Naive thymus-derived CD4-positive, alpha-beta T cell (primary cell): Measurements from ENCODE around the gene PRKAR1A. TPM values are rescaled to one million over a fixed set of nuclear protein-coding genes. Genes with fewer than 3 reads are reported as not detected.

Source experiments
- ATAC-seq: fragments of 150-1000 bp; cut with Tn5 transposase; 2 replicates; pipeline ENCODE4 v1.10.0; 2021; ENCODE audit warnings: mild to moderate bottlenecking, moderate library complexity
- CTCF ChIA-PET: fragments of 350-600 bp; sonication (Branson Sonifier 250); formaldehyde crosslinking; loops from one replicate; lab custom pipeline; 2021; ENCODE audit warnings: antibody characterized with exemption; lab: Charles Lee
- POLR2A ChIA-PET: fragments of 350-600 bp; sonication (Branson Sonifier 250); formaldehyde crosslinking; loops from one replicate; lab custom pipeline; 2021; ENCODE audit warnings: antibody characterized with exemption, inconsistent platforms; lab: Charles Lee
- DNase-seq, 9 donors: peaks; one replicate each; pipeline versions ENCODE4 v3.0.0 to v3.0.0-alpha.2; 2020 to 2022; ENCODE audit warnings: mixed read lengths in 1 of 9
- H3K27ac ChIP-seq: one replicate; pipeline ENCODE4 v1.7.0; 2013; ENCODE audit warnings: mild to moderate bottlenecking, low read depth, low read length, moderate library complexity
- H3K27me3 ChIP-seq, 2 donors: one replicate each; pipeline ENCODE4 v1.7.0; 2013; ENCODE audit warnings: low read length in 2 of 2, mild to moderate bottlenecking in 2 of 2, moderate library complexity in 2 of 2; ENCODE audit not compliant: control insufficient read depth in 2 of 2, insufficient read depth in 2 of 2
- H3K36me3 ChIP-seq, 3 experiments: 1 replicate in 2 of 3; 2 replicates in 1 of 3; pipeline ENCODE4 v1.7.0; 2013; ENCODE audit warnings: low read length in 3 of 3, mild to moderate bottlenecking in 3 of 3, moderate library complexity in 1 of 3; ENCODE audit not compliant: insufficient read depth in 3 of 3, control insufficient read depth in 2 of 3
- H3K4me1 ChIP-seq, 2 donors: one replicate each; pipeline ENCODE4 v1.7.0; 2013; ENCODE audit warnings: low read length in 2 of 2, mild to moderate bottlenecking in 2 of 2, moderate library complexity in 1 of 2; ENCODE audit not compliant: control insufficient read depth in 2 of 2, insufficient read depth in 2 of 2
- H3K4me3 ChIP-seq: 2 replicates; pipeline ENCODE4 v1.7.0; 2013; ENCODE audit warnings: mild to moderate bottlenecking, low read length
- H3K9me3 ChIP-seq, 3 experiments: 1 replicate in 2 of 3; 2 replicates in 1 of 3; pipeline ENCODE4 v1.7.0; 2013; ENCODE audit warnings: low read length in 3 of 3; ENCODE audit not compliant: control insufficient read depth in 2 of 3
- H3K27ac Mint-ChIP-seq, 9 donors: one replicate each; pipeline ENCODE4 v1.8.0; 2020 to 2022; ENCODE audit warnings: mixed read lengths in 9 of 9, mild to moderate bottlenecking in 8 of 9, moderate library complexity in 5 of 9, inconsistent platforms in 2 of 9
- H3K27me3 Mint-ChIP-seq, 5 donors: one replicate each; pipeline ENCODE4 v1.8.0; 2021 to 2022; ENCODE audit warnings: mixed read lengths in 5 of 5, mild to moderate bottlenecking in 1 of 5
- H3K36me3 Mint-ChIP-seq, 5 donors: one replicate each; pipeline ENCODE4 v1.8.0; 2020 to 2022; ENCODE audit warnings: mixed read lengths in 5 of 5, mild to moderate bottlenecking in 3 of 5, inconsistent platforms in 1 of 5
- H3K4me1 Mint-ChIP-seq, 7 donors: one replicate each; pipeline ENCODE4 v1.8.0; 2020 to 2022; ENCODE audit warnings: mixed read lengths in 7 of 7, mild to moderate bottlenecking in 3 of 7, inconsistent platforms in 1 of 7
- H3K4me3 Mint-ChIP-seq, 10 donors: one replicate each; pipeline ENCODE4 v1.8.0; 2020 to 2022; ENCODE audit warnings: mild to moderate bottlenecking in 10 of 10, mixed read lengths in 10 of 10, moderate library complexity in 6 of 10, inconsistent platforms in 2 of 10
- H3K9me3 Mint-ChIP-seq, 11 donors: one replicate each; pipeline ENCODE4 v1.8.0; 2020 to 2022; ENCODE audit warnings: mixed read lengths in 11 of 11, mild to moderate bottlenecking in 4 of 11, inconsistent platforms in 1 of 11, moderate library complexity in 1 of 11
- intact Hi-C, 2 donors: fragments of 100-400 bp; cut with micrococcal nuclease; formaldehyde crosslinking; loops; one replicate each; pipeline ENCODE4 v1.15.1; 2023
- polyA plus RNA-seq, 2 donors: library from polyadenylated mRNA; unstranded; fragments of 300-500 nt; fragmentation: Illumina TruSeq; gene quantifications; one replicate each; pipeline ENCODE4 v1.2.3, GENCODE V29; 2021
- total RNA-seq, 6 experiments: library from RNA in 5 of 6; stranded (reverse) in 5 of 6; gene quantifications; 1 replicate in 5 of 6; 2 replicates in 1 of 6; pipeline ENCODE4 v1.2.3 and lab custom pipeline; 2021 to 2026

PRKAR1A gene
- total and polyA plus RNA-seq, 7 experiments from 2014 or later = 115 to 224 (median 156) TPM

- Mint-ChIP-seq H3K4me3 (no peak overlapping the region), H3K27me3 (peaks cover 40 to 57% (median 47%) of the 10 kb centered on the region in 5 donors), H3K27ac (no peak overlapping the region), H3K9me3 (peaks cover 0 to 14% (median 4%) of the 10 kb centered on the region in 11 donors), H3K36me3 (peaks cover 0 to 4% (median 0%) of the 10 kb centered on the region in 5 donors), H3K4me1 (peaks cover 2 to 17% (median 15%) of the 10 kb centered on the region in 7 donors)
- Histone ChIP-seq H3K4me3 (no peak overlapping the region), H3K36me3 (no peaks in the 10 kb centered on the region), H3K27me3 (no peaks in the 10 kb centered on the region), H3K27ac (no peak overlapping the region), H3K4me1 (peaks cover 0 to 4% of the 10 kb centered on the region in 2 donors), H3K9me3 (peaks cover 0 to 9% (median 0%) of the 10 kb centered on the region in 3 experiments)
- intact Hi-C loops = no loop called here
- POLR2A ChIA-PET = no interaction called here
- CTCF ChIA-PET = no interaction called here
- ATAC-seq = no peak
- DNase-seq = no peak
Measured at GRCh38 chr17:68591583-68591982, 79.4 kb downstream of the PRKAR1A start.

DNA sequence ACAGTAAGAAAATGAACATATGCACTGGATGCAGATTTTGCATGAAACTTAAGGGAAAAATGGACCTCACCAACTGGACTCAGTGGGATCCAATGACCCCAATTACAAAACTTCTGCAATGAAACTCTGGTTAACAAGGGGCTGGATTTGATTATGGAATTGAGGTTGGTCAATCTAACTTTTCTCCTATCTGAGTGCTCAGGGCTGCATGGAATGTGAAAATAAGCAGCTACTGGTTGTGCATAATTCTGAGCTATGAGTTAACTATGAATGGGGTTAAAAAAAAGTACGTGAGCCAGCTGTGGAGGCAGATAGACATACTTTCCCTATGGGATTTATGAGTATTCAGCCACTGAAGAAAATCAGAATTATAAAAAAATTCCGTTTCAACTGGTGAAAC, 79.8 kb downstream of the PRKAR1A start:
- H3K27ac Mint-ChIP-seq = no peak overlapping the region
- H3K9me3 Mint-ChIP-seq = peaks cover 0 to 14% (median 4%) of the 10 kb centered on the region in 11 donors
- Histone ChIP-seq H3K27ac (no peak overlapping the region), H3K4me1 (peaks cover 0 to 4% of the 10 kb centered on the region in 2 donors), H3K27me3 (no peaks in the 10 kb centered on the region), H3K4me3 (no peak overlapping the region), H3K36me3 (no peaks in the 10 kb centered on the region), H3K9me3 (peaks cover 0 to 9% (median 0%) of the 10 kb centered on the region in 3 experiments)
- ATAC-seq (no peak), DNase-seq (no peak)
- H3K4me1 Mint-ChIP-seq = peaks cover 2 to 21% (median 15%) of the 10 kb centered on the region in 7 donors
- peaks cover 0 to 4% (median 0%) of the 10 kb centered on the region in 5 donors for H3K36me3 Mint-ChIP-seq
- peaks cover 44 to 59% (median 51%) of the 10 kb centered on the region in 5 donors for H3K27me3 Mint-ChIP-seq
- no peak overlapping the region for H3K4me3 Mint-ChIP-seq
- ChIA-PET CTCF (no interaction called here), POLR2A (no interaction called here)
- intact Hi-C loops = no loop called here

DNA sequence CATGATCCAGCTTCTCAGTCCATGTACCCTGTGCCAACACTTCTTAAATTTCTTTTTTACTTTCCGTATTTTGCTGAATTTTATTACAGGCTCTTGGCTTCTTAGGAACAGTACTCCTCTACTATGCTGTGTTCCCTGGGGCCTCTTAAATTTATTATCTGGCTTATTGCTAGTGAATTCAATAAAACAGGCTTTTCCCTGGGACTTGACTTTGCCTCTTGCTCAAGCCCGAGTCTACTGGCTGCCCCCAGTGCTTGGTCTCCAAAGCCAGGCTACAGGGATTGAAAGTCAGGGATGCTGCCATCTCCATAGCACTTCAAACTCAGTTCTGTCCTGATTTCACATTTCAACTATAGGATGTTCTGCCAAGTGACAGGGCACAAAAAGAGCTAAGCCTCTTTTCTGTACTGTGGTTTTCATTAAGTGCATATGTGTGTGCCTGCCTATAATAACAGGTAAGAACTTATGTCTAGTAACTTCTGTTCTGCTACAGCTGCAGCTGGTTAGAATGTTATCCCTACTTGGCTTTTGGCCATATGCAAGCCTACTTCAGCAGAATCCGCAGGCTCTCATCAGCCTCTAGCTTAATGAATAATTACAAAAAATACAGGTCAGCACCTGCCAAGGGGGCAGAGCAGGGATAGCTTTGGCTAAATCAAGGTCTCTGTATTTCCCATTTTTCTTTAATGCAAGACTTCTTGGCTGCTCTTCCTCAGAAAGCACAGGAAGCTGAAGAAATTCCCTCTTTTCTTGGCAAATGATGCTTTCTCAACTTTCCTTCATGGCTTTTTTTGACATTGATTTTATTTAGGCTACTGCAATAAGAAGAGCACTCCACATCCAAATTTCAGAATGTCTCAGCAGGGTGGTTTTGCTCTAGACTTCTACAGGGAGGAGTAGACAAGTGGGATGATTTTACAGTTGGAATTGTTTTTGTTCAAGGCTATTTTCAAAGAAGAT, 80.7 kb downstream of the PRKAR1A start:
- no peak for DNase-seq
- intact Hi-C loops = no loop called here
- Mint-ChIP-seq H3K9me3 (peaks cover 0 to 11% (median 2%) of the 10 kb centered on the region in 11 donors), H3K36me3 (peaks cover 0 to 2% (median 0%) of the 10 kb centered on the region in 5 donors), H3K27me3 (peaks cover 51 to 69% (median 60%) of the 10 kb centered on the region in 5 donors), H3K4me3 (no peak overlapping the region), H3K4me1 (peaks cover 2 to 21% (median 15%) of the 10 kb centered on the region in 7 donors), H3K27ac (no peak overlapping the region)
- Histone ChIP-seq H3K9me3 (peaks cover 0 to 9% (median 0%) of the 10 kb centered on the region in 3 experiments), H3K4me3 (no peak overlapping the region), H3K27ac (no peak overlapping the region), H3K4me1 (peaks cover 0 to 4% of the 10 kb centered on the region in 2 donors), H3K27me3 (no peaks in the 10 kb centered on the region), H3K36me3 (no peaks in the 10 kb centered on the region)
- ChIA-PET CTCF (no interaction called here), POLR2A (no interaction called here)
- no peak for ATAC-seq

- intact Hi-C loops = no loop called here
- Mint-ChIP-seq H3K4me1 (peaks cover 4 to 23% (median 18%) of the 10 kb centered on the region in 7 donors), H3K9me3 (peaks cover 0 to 3% (median 0%) of the 10 kb centered on the region in 11 donors), H3K27ac (no peak overlapping the region), H3K4me3 (no peak overlapping the region), H3K36me3 (no peaks in the 10 kb centered on the region), H3K27me3 (peaks cover 64 to 76% (median 69%) of the 10 kb centered on the region in 5 donors)
- H3K27me3 ChIP-seq = no peaks in the 10 kb centered on the region
- DNase-seq (no peak), ATAC-seq (no peak)
- H3K4me3 ChIP-seq = no peak overlapping the region
- ChIA-PET POLR2A (no interaction called here), CTCF (no interaction called here)
- H3K9me3 ChIP-seq = no peaks in the 10 kb centered on the region
- no peaks in the 10 kb centered on the region for H3K36me3 ChIP-seq
- H3K27ac ChIP-seq = no peak overlapping the region
- peaks cover 0 to 4% of the 10 kb centered on the region in 2 donors for H3K4me1 ChIP-seq
Measured at GRCh38 chr17:68594552-68594951, 82.3 kb downstream of the PRKAR1A start.

GRCh38 chr17:68595496-68595895, 83.3 kb downstream of the PRKAR1A start:
- intact Hi-C loops = no loop called here
- ATAC-seq = no peak
- no peaks in the 10 kb centered on the region for H3K36me3 ChIP-seq
- H3K27me3 ChIP-seq = no peaks in the 10 kb centered on the region
- ChIA-PET POLR2A (no interaction called here), CTCF (no interaction called here)
- Mint-ChIP-seq H3K27ac (no peak overlapping the region), H3K4me3 (no peak overlapping the region), H3K4me1 (peaks cover 6 to 27% (median 21%) of the 10 kb centered on the region in 7 donors), H3K27me3 (peaks cover 67 to 80% (median 73%) of the 10 kb centered on the region in 5 donors), H3K9me3 (peaks cover 0 to 3% (median 0%) of the 10 kb centered on the region in 11 donors), H3K36me3 (no peaks in the 10 kb centered on the region)
- peaks cover 0 to 4% of the 10 kb centered on the region in 2 donors for H3K4me1 ChIP-seq
- H3K4me3 ChIP-seq = no peak overlapping the region
- no peak for DNase-seq
- no peaks in the 10 kb centered on the region for H3K9me3 ChIP-seq
- no peak overlapping the region for H3K27ac ChIP-seq

GRCh38 chr17:68595986-68596385, 83.8 kb downstream of the PRKAR1A start:
- ATAC-seq (no peak), DNase-seq (peak in 3 of 9 donors; percentile 5 to 40 (median 16))
- Mint-ChIP-seq H3K4me1 (peaks cover 6 to 27% (median 21%) of the 10 kb centered on the region in 7 donors), H3K36me3 (no peaks in the 10 kb centered on the region), H3K9me3 (peaks cover 0 to 3% (median 0%) of the 10 kb centered on the region in 11 donors), H3K27ac (no peak overlapping the region), H3K4me3 (no peak overlapping the region), H3K27me3 (peaks cover 67 to 76% (median 73%) of the 10 kb centered on the region in 5 donors)
- ChIA-PET CTCF (no interaction called here), POLR2A (no interaction called here)
- Histone ChIP-seq H3K36me3 (no peaks in the 10 kb centered on the region), H3K4me1 (peaks cover 0 to 4% of the 10 kb centered on the region in 2 donors), H3K4me3 (no peak overlapping the region), H3K27me3 (no peaks in the 10 kb centered on the region), H3K9me3 (no peaks in the 10 kb centered on the region), H3K27ac (no peak overlapping the region)
- intact Hi-C loops = no loop called here
